GM19099 (cell line): Measurements from ENCODE around the gene EFTUD2.

Experiments
- POLR2A ChIP-seq: IDR thresholded peaks from 3 replicates; pipeline ENCODE4 v1.6.1; 2011; ENCODE audit warnings: low read depth; ENCODE audit not compliant: insufficient read length; ENCODE audit errors: extremely low read depth

Gene EFTUD2

GRCh38 chr17:44881145-44881544 lies 18.1 kb downstream of the EFTUD2 start:
- no peak for TF ChIP-seq POLR2A

GRCh38 chr17:44880062-44880461 lies 19.2 kb downstream of the EFTUD2 start:
- no peak for TF ChIP-seq POLR2A

- TF ChIP-seq POLR2A = no peak
Observed at GRCh38 chr17:44879376-44879775, 19.9 kb downstream of the EFTUD2 start.

GRCh38 chr17:44878627-44879221 lies 20.5 kb downstream of the EFTUD2 start:
- no peak for TF ChIP-seq POLR2A

GRCh38 chr17:44877121-44877520 lies 22.1 kb downstream of the EFTUD2 start:
- no peak for TF ChIP-seq POLR2A

GRCh38 chr17:44875761-44876160 lies 23.5 kb downstream of the EFTUD2 start:
- no peak for TF ChIP-seq POLR2A

- TF ChIP-seq POLR2A = no peak
Observed at GRCh38 chr17:44872131-44872768, 27.0 kb downstream of the EFTUD2 start.

- TF ChIP-seq POLR2A = no peak
Observed at GRCh38 chr17:44871556-44871955, 27.7 kb downstream of the EFTUD2 start.

GRCh38 chr17:44867841-44868240 lies 31.4 kb downstream of the EFTUD2 start:
- TF ChIP-seq POLR2A = no peak

- no peak for TF ChIP-seq POLR2A
Observed at GRCh38 chr17:44865931-44866330, 33.3 kb downstream of the EFTUD2 start.

- no peak for TF ChIP-seq POLR2A
Observed at GRCh38 chr17:44865231-44865660, 34.0 kb downstream of the EFTUD2 start.

GRCh38 chr17:44864831-44865230 lies 34.4 kb downstream of the EFTUD2 start:
- no peak for TF ChIP-seq POLR2A

GRCh38 chr17:44863061-44863918 lies 36.0 kb downstream of the EFTUD2 start:
- no peak for TF ChIP-seq POLR2A

GRCh38 chr17:44862278-44862914 lies 36.8 kb downstream of the EFTUD2 start:
- TF ChIP-seq POLR2A = no peak

- TF ChIP-seq POLR2A = no peak
Observed at GRCh38 chr17:44859701-44860100, 39.5 kb downstream of the EFTUD2 start.

GRCh38 chr17:44854192-44854591 lies 45.1 kb downstream of the EFTUD2 start:
- TF ChIP-seq POLR2A = no peak

GRCh38 chr17:44850612-44851011 lies 48.6 kb downstream of the EFTUD2 start:
- no peak for TF ChIP-seq POLR2A
